GM12865 (cell line): ENCODE data around the gene UBN2.

ENCODE experiments used
- DNase-seq: peaks from one replicate; pipeline ENCODE4 v3.0.0; 2010; ENCODE audit warnings: low read depth
- H3K4me3 ChIP-seq: 2 replicates; pipeline ENCODE4 v1.5.1; 2011; ENCODE audit warnings: mild to moderate bottlenecking, low read depth, low read length, control low read depth
- CTCF ChIP-seq: IDR thresholded peaks from 2 replicates; pipeline ENCODE4 v1.5.1; 2011; ENCODE audit warnings: low read length, control low read depth, low read depth, inconsistent platforms; ENCODE audit not compliant: insufficient read depth; ENCODE audit errors: missing control alignments

The UBN2 gene

GRCh38 chr7:139230774-139231512 lies at the start of gene UBN2:
Gene UBN2 (plus strand): TSS chr7:139231237. CDS start chr7:139231485, 248 bp downstream.
- no peak for TF ChIP-seq CTCF
- peak within 1 kb of the TSS; percentile 65 for H3K4me3 ChIP-seq
- peak; percentile 98 for DNase-seq

GRCh38 chr7:139181404-139181803 lies 49.6 kb upstream of the UBN2 start:
- DNase-seq, result no peak
- no peak for TF ChIP-seq CTCF
- no peak overlapping the region for H3K4me3 ChIP-seq

GRCh38 chr7:139182363-139182762 lies 48.7 kb upstream of the UBN2 start:
- TF ChIP-seq CTCF, result no peak
- H3K4me3 ChIP-seq, result no peak overlapping the region
- no peak for DNase-seq

- no peak for DNase-seq
- no peak overlapping the region for H3K4me3 ChIP-seq
- TF ChIP-seq CTCF, result no peak
Observed at GRCh38 chr7:139183251-139183650, 47.8 kb upstream of the UBN2 start.

- H3K4me3 ChIP-seq, result no peak overlapping the region
- no peak for DNase-seq
- no peak for TF ChIP-seq CTCF
Observed at GRCh38 chr7:139183878-139184338, 47.1 kb upstream of the UBN2 start.

- no peak for DNase-seq
- TF ChIP-seq CTCF, result no peak
- no peak overlapping the region for H3K4me3 ChIP-seq
Observed at GRCh38 chr7:139186146-139186545, 44.9 kb upstream of the UBN2 start.

GRCh38 chr7:139189357-139189756 lies 41.7 kb upstream of the UBN2 start:
- no peak overlapping the region for H3K4me3 ChIP-seq
- DNase-seq, result no peak
- no peak for TF ChIP-seq CTCF
